Aorta (tissue), 4 donors: ENCODE results near the gene IPO13. TPM values are rescaled to one million over a fixed set of nuclear protein-coding genes. Genes with fewer than 3 reads are reported as not detected.

Experiments
- polyA plus RNA-seq, 2 donors: library from polyadenylated mRNA; stranded (reverse); fragments of 200-250 nt; gene quantifications; one replicate each; pipeline ENCODE4 v1.2.3, GENCODE V29; 2013
- total RNA-seq, 2 donors: library from RNA; stranded (reverse); fragmentation: NEBNext Ultra II Directional; extraction: Animal tissue kit (Norgen Biotek cat#: 25700); gene quantifications; one replicate each; pipeline ENCODE4 v1.2.1, GENCODE V29; 2021
- donor health status: healthy with polysubstance abuse.
- donor health status: Bipolar disorder and iron deficiency.
- donor health status: DM: no; HTN: no; CAD: no.
- donor health status: DM: yes; HTN: yes; CAD: no.

IPO13 gene
- total and polyA plus RNA-seq, 4 donors = 9.8 to 29.2 (median 20.9) TPM

Other genes starting within 250 kb of the IPO13 start
- 10 to 100 TPM; 29.7 to 32.0 TPM for gene ST3GAL3, start 239.4 kb upstream of the IPO13 start, total RNA-seq
- gene ST3GAL3, start 239.4 kb upstream of the IPO13 start, polyA plus RNA-seq = 10 to 100 TPM; 20.2 to 24.3 TPM
- gene ARTN, start 13.1 kb upstream of the IPO13 start, total RNA-seq = 1 to 10 TPM; 1.8 to 4.9 TPM
- gene ARTN, start 13.1 kb upstream of the IPO13 start, polyA plus RNA-seq = 1 to 10 TPM in 1 of 2 donors, not detected in 1; 2.1 TPM
- gene DPH2, start 23.1 kb downstream of the IPO13 start, total RNA-seq = 10 to 100 TPM; 11.8 to 14.7 TPM
- 10 to 100 TPM in 1 of 2 donors, 1 to 10 TPM in 1; 6.0 to 15.8 TPM for gene DPH2, start 23.1 kb downstream of the IPO13 start, polyA plus RNA-seq
- gene ATP6V0B, start 28.0 kb downstream of the IPO13 start, total RNA-seq = 10 to 100 TPM; 77.9 to 79.8 TPM
- gene ATP6V0B, start 28.0 kb downstream of the IPO13 start, polyA plus RNA-seq = 100 to 1,000 TPM; 109 to 119 TPM
- gene B4GALT2, start 32.3 kb downstream of the IPO13 start, total RNA-seq = 10 to 100 TPM; 31.8 to 32.2 TPM
- gene B4GALT2, start 32.3 kb downstream of the IPO13 start, polyA plus RNA-seq = 10 to 100 TPM; 34.8 to 40.2 TPM
- 1 to 10 TPM; 2.6 to 6.0 TPM for gene CCDC24, start 44.6 kb downstream of the IPO13 start, total RNA-seq
- gene CCDC24, start 44.6 kb downstream of the IPO13 start, polyA plus RNA-seq = 10 to 100 TPM in 1 of 2 donors, 1 to 10 TPM in 1; 5.8 to 29.7 TPM
- gene SLC6A9, start 84.5 kb downstream of the IPO13 start, total RNA-seq = 10 to 100 TPM in 1 of 2 donors, 1 to 10 TPM in 1; 5.5 to 18.9 TPM
- 1 to 10 TPM; 1.3 to 7.5 TPM for gene SLC6A9, start 84.5 kb downstream of the IPO13 start, polyA plus RNA-seq
- gene KLF17, start 171.9 kb downstream of the IPO13 start, total RNA-seq = under 1 TPM; 0.16 to 0.33 TPM
- under 1 TPM; 0.13 to 0.15 TPM for gene KLF17, start 171.9 kb downstream of the IPO13 start, polyA plus RNA-seq
- gene KLF18, start 194.7 kb downstream of the IPO13 start, total RNA-seq = not detected
- gene KLF18, start 194.7 kb downstream of the IPO13 start, polyA plus RNA-seq = not detected